ENCODE results near the gene IP6K3.

IP6K3 gene, protein sequence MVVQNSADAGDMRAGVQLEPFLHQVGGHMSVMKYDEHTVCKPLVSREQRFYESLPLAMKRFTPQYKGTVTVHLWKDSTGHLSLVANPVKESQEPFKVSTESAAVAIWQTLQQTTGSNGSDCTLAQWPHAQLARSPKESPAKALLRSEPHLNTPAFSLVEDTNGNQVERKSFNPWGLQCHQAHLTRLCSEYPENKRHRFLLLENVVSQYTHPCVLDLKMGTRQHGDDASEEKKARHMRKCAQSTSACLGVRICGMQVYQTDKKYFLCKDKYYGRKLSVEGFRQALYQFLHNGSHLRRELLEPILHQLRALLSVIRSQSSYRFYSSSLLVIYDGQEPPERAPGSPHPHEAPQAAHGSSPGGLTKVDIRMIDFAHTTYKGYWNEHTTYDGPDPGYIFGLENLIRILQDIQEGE

DNA sequence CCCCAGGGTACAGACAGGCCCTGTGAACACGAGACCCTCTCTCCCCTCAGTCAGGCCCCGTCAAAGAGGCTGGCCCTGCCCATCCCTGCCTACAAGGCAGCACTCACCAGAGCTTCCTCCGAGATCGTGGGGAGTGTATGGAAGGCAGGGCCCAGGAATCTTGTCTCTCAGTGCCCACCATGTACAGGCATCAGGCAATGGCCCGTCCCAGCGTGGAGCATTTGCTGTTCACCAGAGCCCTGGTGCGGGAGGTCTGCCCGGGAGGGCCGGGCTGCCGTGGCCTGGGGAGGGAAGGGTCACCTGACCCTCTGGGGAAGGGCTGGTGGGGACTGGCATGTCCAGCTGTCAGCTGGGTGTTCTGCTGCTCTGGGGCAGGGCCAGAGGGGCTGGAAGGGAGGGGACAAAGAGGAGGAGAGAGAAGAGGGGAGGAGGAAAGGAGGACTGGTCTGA lies at the start of gene IP6K3:
Gene IP6K3, minus strand, starts transcription at position 255 of the 450 bp plus-strand sequence. CDS start 11,429 bp downstream, outside the sequence.
- no peak for DNase-seq (ENCODE audit: low spot score)

DNA sequence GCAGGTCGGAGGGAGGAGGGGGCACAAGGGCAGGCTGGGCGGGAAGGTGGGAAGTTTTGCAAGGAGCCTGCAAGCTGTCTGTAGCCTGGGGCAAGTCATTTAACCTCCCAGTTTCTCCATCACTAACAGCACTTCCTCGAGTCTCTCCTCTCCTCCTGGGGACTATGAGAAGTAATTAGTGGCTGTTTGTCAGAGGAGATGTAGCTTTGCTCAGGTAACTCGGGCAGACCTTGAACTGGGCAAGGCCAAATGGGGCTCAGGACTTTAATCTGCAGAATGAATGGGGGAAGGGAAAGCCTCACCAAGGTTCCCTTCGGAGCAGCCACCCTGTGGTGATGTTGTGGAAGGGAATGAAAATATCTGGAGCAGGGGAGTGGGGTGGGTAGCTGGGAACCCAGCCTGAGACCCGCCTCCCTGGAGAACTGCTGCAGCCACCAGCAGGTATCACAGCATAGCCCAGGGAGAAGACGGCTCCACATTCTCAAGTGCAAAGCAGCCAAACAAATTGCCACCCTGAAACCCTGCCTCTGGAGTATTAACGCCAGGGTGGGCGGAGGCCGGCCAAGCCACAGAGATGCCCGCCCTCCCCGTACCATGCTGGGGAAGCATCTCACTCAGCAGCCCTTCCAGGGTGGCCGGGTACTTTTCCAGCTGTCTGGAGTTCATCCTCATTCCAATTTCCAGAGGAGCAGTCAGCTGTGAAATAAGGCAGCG lies 48.4 kb upstream of the IP6K3 start:
- DNase-seq (ENCODE audit: low spot score): no peak

- DNase-seq (ENCODE audit: low spot score): no peak
Measured at GRCh38 chr6:33792981-33793380, 46.3 kb upstream of the IP6K3 start.

DNA sequence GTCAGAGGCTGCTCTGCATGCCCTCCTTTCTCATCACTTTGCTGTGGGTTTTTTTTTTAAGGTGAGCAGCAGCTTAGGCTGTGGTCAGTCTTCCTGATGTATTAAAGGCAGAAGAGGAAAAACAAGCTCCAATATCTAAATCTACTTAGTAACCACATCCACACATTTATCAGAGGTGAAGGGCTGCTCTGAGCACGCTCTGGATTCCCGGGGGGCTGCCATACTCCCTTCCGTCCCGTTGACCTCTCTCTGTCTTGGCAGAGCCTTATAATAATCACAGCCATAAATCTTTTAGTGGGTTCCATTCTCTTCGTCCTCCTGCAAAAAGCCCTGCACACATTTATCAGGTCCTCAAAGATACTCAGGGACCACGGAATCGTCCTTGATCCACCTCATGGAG lies 44.9 kb upstream of the IP6K3 start:
- no peak for DNase-seq (ENCODE audit: low spot score)

GRCh38 chr6:33790910-33791309 lies 44.2 kb upstream of the IP6K3 start:
- DNase-seq (ENCODE audit: low spot score): no peak

DNA sequence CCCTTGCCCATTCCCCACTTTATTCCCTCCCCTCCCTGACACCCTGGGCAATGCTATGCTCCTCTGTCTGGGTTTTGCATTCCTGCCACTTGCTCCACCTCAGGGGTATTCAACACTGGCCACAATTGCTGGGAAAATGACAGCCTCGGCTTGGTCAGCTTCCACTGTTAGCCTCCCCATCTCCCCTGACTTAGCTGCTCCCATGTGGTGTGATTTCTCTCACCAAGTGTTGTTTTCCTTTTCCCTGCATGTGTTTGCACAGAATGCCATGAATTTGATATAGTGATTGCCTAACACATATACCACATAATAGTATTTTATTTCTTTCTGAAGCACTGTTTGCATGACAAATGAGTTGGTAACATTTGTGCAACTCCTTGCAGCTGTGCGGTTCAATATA lies 43.7 kb upstream of the IP6K3 start:
- DNase-seq (ENCODE audit: low spot score): no peak

GRCh38 chr6:33789550-33789895 lies 42.8 kb upstream of the IP6K3 start:
- DNase-seq (ENCODE audit: low spot score): no peak

- DNase-seq (ENCODE audit: low spot score): peak; percentile 92
Measured at GRCh38 chr6:33788694-33789549, 42.2 kb upstream of the IP6K3 start, which contains the start of gene LEMD2. LEMD2 (minus strand) TSS chr6:33789130; CDS start chr6:33789116, 14 bp downstream.

DNA sequence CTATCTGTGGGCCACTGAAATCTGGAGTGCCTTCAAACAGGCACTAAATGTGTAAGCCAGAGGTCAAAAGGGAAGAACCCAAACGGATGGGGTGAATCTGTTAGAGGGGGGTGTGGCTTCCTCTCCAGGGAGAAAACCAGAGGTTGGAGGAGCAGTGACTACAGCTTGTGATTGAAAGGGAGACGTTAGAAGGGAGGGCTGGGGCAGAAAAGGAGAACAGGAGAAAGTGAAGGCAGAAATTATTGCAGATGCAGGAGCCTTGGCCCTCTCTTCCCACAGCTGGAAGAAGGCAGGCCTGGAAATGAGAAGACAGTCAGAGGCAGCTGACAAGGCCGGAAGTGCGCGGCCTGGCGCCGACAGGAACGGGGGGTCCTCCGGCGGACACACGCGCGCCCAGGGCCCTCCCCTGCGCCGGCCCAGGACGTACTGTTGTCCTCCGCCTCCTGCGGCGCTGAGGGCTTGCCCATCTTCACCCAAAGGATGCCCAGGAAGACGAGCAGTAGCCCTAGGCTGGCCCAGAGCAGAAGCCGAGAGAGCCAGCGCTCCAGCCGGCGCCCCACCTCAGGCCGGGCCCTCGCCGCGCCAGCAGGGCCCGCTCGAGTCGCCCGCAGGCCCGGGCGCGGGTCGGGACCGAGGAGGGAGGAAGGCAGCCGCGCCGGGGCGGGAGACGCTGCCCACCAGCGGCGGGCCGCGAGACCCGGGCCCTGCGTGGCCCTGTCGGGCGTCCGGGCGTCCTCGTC lies 41.4 kb upstream of the IP6K3 start:
- DNase-seq (ENCODE audit: low spot score): peak; percentile 74

DNA sequence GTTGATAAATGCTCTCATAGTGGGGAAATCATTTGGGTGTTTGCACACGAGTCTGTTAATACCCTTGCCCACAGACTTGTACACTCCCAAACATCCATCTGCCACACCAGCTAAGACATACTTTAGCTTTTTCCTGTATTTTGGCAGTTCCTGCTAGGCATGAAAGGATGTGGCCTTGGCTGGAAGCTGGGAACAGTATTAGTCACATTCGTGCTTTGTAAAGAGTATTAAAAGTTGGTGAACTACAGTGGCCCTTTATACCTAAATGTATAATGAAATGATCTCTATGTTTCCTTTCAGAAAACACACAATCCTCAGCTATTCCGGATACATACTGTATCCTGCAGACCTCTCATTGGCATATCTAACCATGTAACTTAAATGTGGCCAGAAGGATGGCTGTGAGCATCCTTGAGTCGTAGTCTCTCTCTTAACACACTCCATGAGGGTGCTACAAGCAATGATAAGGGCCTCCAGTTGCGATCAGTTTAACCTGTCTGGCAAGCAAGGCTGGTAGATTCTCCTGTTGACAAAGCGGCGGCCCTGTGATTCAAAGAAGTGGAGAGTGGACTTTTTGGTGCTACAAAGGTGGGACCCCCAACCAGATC lies 40.7 kb upstream of the IP6K3 start:
- no peak for DNase-seq (ENCODE audit: low spot score)

DNA sequence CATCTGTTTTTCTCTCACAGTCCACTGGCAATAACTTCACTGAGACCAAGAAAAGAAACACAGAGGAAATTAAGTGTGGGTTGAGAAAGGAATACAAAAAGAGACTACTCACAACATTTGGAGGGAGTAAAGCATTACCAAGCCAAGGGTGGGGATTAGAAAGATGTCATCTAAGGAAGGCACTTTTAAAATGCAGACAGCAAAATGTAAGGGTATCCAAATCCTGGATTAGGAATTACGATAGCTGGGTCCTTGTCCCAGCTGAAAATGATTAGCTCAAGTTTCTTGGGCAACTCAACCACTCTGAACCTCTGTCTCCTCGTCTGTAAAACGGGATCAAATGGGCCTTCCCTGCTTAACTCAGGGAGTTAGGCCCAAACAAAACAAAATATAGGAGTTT lies 40.0 kb upstream of the IP6K3 start:
- DNase-seq (ENCODE audit: low spot score): no peak

DNA sequence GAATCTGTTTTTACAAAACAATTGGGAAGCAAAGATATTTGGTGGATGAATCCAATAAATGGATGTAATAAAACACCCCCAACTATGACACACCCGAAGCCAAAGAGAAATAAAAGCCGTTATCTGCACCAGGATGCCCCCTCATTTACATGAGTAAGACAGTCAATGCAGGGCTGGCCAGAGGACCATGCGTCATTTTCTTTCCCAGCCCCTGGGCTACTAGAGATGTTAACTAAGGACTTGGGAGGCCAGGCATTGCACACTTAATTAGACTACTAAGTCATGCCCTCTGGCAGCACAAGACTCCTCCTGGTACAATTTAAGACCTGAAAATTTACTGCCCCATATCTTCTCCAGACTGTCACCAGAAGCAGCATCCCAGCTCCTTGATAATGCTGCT lies 39.1 kb upstream of the IP6K3 start:
- DNase-seq (ENCODE audit: low spot score): no peak

DNA sequence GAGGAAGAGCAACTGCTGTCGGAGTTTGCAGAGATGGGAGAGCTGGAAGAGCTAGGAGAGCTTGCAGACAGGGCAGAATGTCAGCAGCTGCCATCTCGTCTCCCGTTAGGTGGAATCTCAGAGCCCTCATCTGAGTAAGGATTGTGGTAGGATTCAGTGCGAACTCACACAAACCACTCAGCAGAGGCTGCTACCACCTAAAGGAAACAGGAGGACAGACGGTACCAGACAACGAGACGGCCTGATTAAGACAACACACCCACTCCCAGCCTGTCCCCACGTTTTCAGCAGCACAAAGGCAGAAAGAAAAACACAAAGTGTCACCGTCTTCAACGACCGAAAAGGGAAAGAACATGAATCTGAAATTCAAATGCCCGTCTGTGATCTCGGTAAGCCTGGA lies 38.1 kb upstream of the IP6K3 start:
- no peak for DNase-seq (ENCODE audit: low spot score)

- no peak for DNase-seq (ENCODE audit: low spot score)
Measured at GRCh38 chr6:33783781-33784520, 37.2 kb upstream of the IP6K3 start.

GRCh38 chr6:33782561-33782960 lies 35.9 kb upstream of the IP6K3 start:
- DNase-seq (ENCODE audit: low spot score): no peak

GRCh38 chr6:33781131-33781975 lies 34.6 kb upstream of the IP6K3 start:
- no peak for DNase-seq (ENCODE audit: low spot score)

GRCh38 chr6:33779895-33780294 lies 33.2 kb upstream of the IP6K3 start:
- no peak for DNase-seq (ENCODE audit: low spot score)

DNA sequence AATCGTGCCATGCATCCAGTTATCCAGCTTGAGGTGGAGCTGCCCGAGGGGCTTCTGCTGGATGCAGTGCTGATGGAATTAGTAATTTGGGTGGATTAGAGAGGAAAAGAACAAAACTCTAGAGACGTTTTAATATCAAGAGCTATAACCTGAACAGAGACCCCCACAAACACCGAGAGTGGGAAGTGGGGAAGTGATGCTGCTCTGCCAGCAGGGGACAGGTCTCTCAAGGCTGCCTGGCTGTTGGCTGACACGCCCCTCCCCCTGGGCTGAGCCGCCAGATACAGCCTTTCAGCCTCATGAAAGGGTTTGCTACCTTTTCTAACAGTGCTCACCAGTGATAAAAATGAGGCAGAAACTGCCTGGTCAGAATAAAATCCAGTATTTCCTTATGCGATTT lies 32.6 kb upstream of the IP6K3 start:
- no peak for DNase-seq (ENCODE audit: low spot score)

DNA sequence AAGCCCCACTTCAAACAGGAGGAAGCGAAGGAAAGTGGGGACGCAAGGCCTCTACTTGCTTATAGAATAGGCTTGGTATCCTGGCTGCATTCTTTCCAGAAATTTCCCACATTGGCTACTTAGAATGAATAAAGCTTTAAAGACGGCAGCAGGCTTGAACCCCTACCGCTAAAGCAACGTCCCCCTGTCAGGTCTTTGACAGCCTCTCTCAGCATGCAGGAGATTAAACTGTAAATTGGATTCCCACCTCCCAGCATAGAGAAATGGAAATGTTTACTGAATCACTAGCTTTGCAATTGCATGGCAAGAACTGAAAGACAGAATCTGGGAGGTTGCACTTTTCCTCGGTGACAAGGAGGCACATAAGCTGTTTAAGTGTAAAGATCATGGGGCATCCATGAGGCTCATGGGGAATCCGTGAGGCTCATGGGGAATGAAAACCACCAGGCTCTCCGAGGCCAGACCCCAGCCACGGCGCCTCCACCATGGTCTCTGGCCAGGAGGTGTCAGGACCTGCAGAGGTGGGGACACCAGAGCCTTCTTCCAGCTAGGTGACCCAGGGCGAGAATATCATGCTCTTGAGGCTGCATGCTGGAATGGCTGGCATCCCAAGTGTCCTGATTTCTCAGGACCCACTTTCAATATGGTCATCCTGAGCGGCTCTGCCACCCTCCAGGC lies 31.9 kb upstream of the IP6K3 start:
- no peak for DNase-seq (ENCODE audit: low spot score)

Measured in germinal center (tissue), 1 donor.